PC-3 (cell line): ENCODE data around the gene UBR3. TPM values are rescaled to one million over a fixed set of nuclear protein-coding genes. Genes with fewer than 3 reads are reported as not detected.

Source experiments
- ATAC-seq: fragments of 200-7000 bp; cut with Tn5 transposase; 2 replicates; pipeline ENCODE4 v1.9.1; 2020; ENCODE audit warnings: mild to moderate bottlenecking, moderate library complexity
- BruUV-seq: library from RNA; stranded (reverse); fragments of 400-500 nt; replicated peaks from 2 replicates; lab custom pipeline; 2021; lab: Mats Ljungman, UMichigan
- CTCF ChIA-PET: fragments of 300-600 bp; sonication (Branson Sonifier 250); formaldehyde crosslinking; loops from one replicate; lab custom pipeline; 2022; ENCODE audit warnings: antibody characterized with exemption; lab: Charles Lee
- POLR2A ChIA-PET: fragments of 300-600 bp; sonication (Branson Sonifier 250); formaldehyde crosslinking; loops from one replicate; lab custom pipeline; 2022; ENCODE audit warnings: antibody characterized with exemption; ENCODE audit not compliant: unreplicated experiment; lab: Charles Lee
- DNase-seq: peaks from one replicate; pipeline ENCODE4 v3.0.0-alpha.2; 2015
- H2AFZ ChIP-seq: fragments of 300-600 bp; sonication (generic); 2 replicates; pipeline ENCODE4 v1.6.0; 2016; ENCODE audit warnings: antibody characterized with exemption, low read length
- H3F3A ChIP-seq: fragments of 300-600 bp; sonication (generic); one replicate; pipeline ENCODE4 v1.6.0; 2017; ENCODE audit warnings: antibody characterized with exemption, low read length, control low read depth, mild to moderate bottlenecking; ENCODE audit not compliant: unreplicated experiment
- H3K27ac ChIP-seq: fragments of 300-600 bp; sonication (generic); 2 replicates; pipeline ENCODE4 v1.5.1; 2016; ENCODE audit warnings: mild to moderate bottlenecking, low read length
- H3K27me3 ChIP-seq: fragments of 300-600 bp; sonication (generic); 2 replicates; pipeline ENCODE4 v1.6.1; 2016; ENCODE audit warnings: low read length, mixed read lengths
- H3K36me3 ChIP-seq: fragments of 300-600 bp; sonication (generic); 2 replicates; pipeline ENCODE4 v1.6.1; 2016; ENCODE audit warnings: low read depth, mixed run types, low read length, mixed read lengths
- H3K4me1 ChIP-seq: fragments of 300-600 bp; sonication (generic); 2 replicates; pipeline ENCODE4 v1.5.1; 2016; ENCODE audit warnings: low read length; ENCODE audit not compliant: insufficient read depth
- H3K4me2 ChIP-seq: fragments of 300-600 bp; sonication (generic); 2 replicates; pipeline ENCODE4 v1.6.0; 2016; ENCODE audit warnings: low read length
- H3K4me3 ChIP-seq: fragments of 300-600 bp; sonication (generic); 2 replicates; pipeline ENCODE4 v1.5.1; 2016; ENCODE audit warnings: mild to moderate bottlenecking, low read length, mixed read lengths
- H3K79me2 ChIP-seq: fragments of 300-600 bp; sonication (generic); 2 replicates; pipeline ENCODE4 v1.6.1; 2017; ENCODE audit warnings: low read length, mixed read lengths
- H3K9ac ChIP-seq: fragments of 300-600 bp; sonication (generic); 2 replicates; pipeline ENCODE4 v1.6.0; 2016; ENCODE audit warnings: mild to moderate bottlenecking, low read length
- H3K9me2 ChIP-seq: fragments of 300-600 bp; sonication (generic); replicated peaks from 2 replicates; pipeline ENCODE4 v1.6.1; 2016; ENCODE audit warnings: mixed run types, low read length, mixed read lengths
- H3K9me3 ChIP-seq: fragments of 300-600 bp; sonication (generic); 2 replicates; pipeline ENCODE4 v1.6.1; 2016; ENCODE audit warnings: low read length, mixed read lengths
- H4K20me1 ChIP-seq: fragments of 300-600 bp; sonication (generic); 2 replicates; pipeline ENCODE4 v1.6.1; 2016; ENCODE audit warnings: low read length, mixed read lengths
- CTCF ChIP-seq: fragments of 300-600 bp; sonication (generic); conservative IDR thresholded peaks from 2 replicates; pipeline ENCODE4 v1.5.1; 2017; ENCODE audit warnings: antibody characterized with exemption, low read depth, mild to moderate bottlenecking, low read length
- EZH2 ChIP-seq: fragments of 300-600 bp; sonication (generic); IDR thresholded peaks from one replicate; pipeline ENCODE4 v1.6.1; 2017; ENCODE audit warnings: antibody characterized with exemption, mild to moderate bottlenecking, low read length; ENCODE audit not compliant: unreplicated experiment
- EZH2phosphoT487 ChIP-seq: fragments of 300-600 bp; sonication (generic); IDR thresholded peaks from 2 replicates; pipeline ENCODE4 v1.6.1; 2018; ENCODE audit warnings: mild to moderate bottlenecking, antibody characterized with exemption, low read length, borderline replicate concordance
- intact Hi-C: fragments of 100-400 bp; cut with micrococcal nuclease; formaldehyde crosslinking; loops from 2 replicates; pipeline ENCODE4 v1.9.0; 2023
- total RNA-seq: library from RNA; depleted of rRNA; stranded (reverse); fragments of >200 nt; gene quantifications from 2 replicates; pipeline ENCODE4 v1.2.3, GENCODE V29; 2014

Gene UBR3
- total RNA-seq, 1 experiment from 2014 or later = 30.9 TPM

GRCh38 chr2:169795181-169795580 lies 32.1 kb upstream of the UBR3 start:
- DNase-seq (no peak), ATAC-seq (no peak)
- no peak overlapping the region for H2AFZ ChIP-seq
- H3F3A ChIP-seq = no peaks in the 10 kb centered on the region
- H3K36me3 ChIP-seq = no peaks in the 10 kb centered on the region
- H3K4me3 ChIP-seq = no peak overlapping the region
- POLR2A ChIA-PET = no interaction called here
- no peaks in the 10 kb centered on the region for H3K9me2 ChIP-seq
- peaks cover 14% of the 10 kb centered on the region for H3K79me2 ChIP-seq
- H4K20me1 ChIP-seq = no peaks in the 10 kb centered on the region
- CTCF ChIA-PET = no interaction called here
- no peak overlapping the region for H3K9ac ChIP-seq
- H3K4me2 ChIP-seq = no peak overlapping the region
- peaks cover 11% of the 10 kb centered on the region for H3K4me1 ChIP-seq
- no peaks in the 10 kb centered on the region for H3K27me3 ChIP-seq
- no TSS peak for BruUV-seq
- intact Hi-C loops = no loop called here
- H3K9me3 ChIP-seq = no peaks in the 10 kb centered on the region
- no peak overlapping the region for H3K27ac ChIP-seq
- TF ChIP-seq EZH2 = no peak
- no peak for TF ChIP-seq EZH2phosphoT487
- TF ChIP-seq CTCF = no peak

GRCh38 chr2:169796441-169796840 lies 30.8 kb upstream of the UBR3 start:
- Histone ChIP-seq H3K4me1 (peaks cover 17% of the 10 kb centered on the region), H3K27me3 (no peaks in the 10 kb centered on the region), H3K9ac (no peak overlapping the region), H3F3A (no peaks in the 10 kb centered on the region), H3K4me3 (no peak overlapping the region), H2AFZ (no peak overlapping the region), H3K9me2 (no peaks in the 10 kb centered on the region), H4K20me1 (no peaks in the 10 kb centered on the region), H3K36me3 (0 out of 2 replicates have a peak, but pooled peaks cover 6% of the 10 kb centered on the region), H3K9me3 (no peaks in the 10 kb centered on the region), H3K79me2 (peaks cover 27% of the 10 kb centered on the region), H3K27ac (no peak overlapping the region), H3K4me2 (no peak overlapping the region)
- ChIA-PET POLR2A (no interaction called here), CTCF (no interaction called here)
- no TSS peak for BruUV-seq
- DNase-seq = peak; percentile 42
- TF ChIP-seq EZH2phosphoT487 (no peak), CTCF (no peak), EZH2 (no peak)
- intact Hi-C loops = no loop called here
- no peak for ATAC-seq

GRCh38 chr2:169797601-169798000 lies 29.7 kb upstream of the UBR3 start:
- no peak for TF ChIP-seq EZH2
- no peak for TF ChIP-seq EZH2phosphoT487
- TF ChIP-seq CTCF = no peak
- Histone ChIP-seq H3K9me3 (no peaks in the 10 kb centered on the region), H3K27me3 (no peaks in the 10 kb centered on the region), H4K20me1 (no peaks in the 10 kb centered on the region), H3K4me1 (peaks cover 17% of the 10 kb centered on the region), H3K9me2 (no peaks in the 10 kb centered on the region), H3K36me3 (peaks cover 17% of the 10 kb centered on the region), H2AFZ (no peak overlapping the region; the same call in 1 of the 2 replicates), H3K27ac (no peak overlapping the region), H3K79me2 (peaks cover 38% of the 10 kb centered on the region), H3K9ac (no peak overlapping the region), H3F3A (no peaks in the 10 kb centered on the region), H3K4me3 (no peak overlapping the region), H3K4me2 (no peak overlapping the region)
- no TSS peak for BruUV-seq
- DNase-seq (no peak), ATAC-seq (no peak)
- CTCF ChIA-PET = no interaction called here
- intact Hi-C loops = no loop called here
- POLR2A ChIA-PET = no interaction called here
